Measurements from ENCODE around the gene CACNA1F.

DNA sequence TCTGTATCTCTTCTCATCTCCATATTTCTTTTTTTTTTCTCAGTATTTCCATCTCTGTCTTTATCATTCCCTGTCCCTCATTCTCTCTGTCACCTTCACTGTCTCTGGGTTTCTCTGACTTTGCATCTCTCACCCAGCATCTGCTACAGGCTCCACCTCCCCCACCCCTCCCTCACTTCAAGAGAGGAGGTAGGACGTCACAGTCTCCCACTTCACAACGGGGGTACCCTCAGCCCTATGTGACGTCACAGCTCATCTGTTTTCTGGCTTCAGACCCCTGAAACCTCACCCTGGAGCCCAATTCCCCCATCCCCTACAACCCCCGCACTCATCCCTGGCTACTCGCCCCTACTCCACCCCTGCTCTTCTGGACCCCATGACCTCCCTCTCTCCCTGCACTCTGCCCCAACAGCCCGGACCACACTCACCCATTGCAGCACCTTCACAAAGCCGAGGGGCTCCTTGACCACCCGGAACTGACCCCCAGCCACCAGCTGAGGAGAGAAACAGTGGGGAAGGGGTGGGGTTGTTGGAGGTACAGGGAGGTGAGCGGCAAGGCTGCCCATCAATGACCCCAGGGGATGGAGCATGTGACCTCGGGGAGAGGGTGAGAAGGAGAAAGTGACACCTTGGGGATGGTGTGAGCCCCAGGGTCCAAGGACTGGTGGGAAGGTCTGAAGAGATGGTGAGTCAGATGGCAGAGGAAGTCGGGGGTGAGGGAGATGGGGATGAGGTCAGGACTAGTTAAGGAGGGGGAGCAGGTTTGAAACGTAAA is 34.4 kb downstream of the CACNA1F start:
- TF ChIP-seq, protein P1, sequence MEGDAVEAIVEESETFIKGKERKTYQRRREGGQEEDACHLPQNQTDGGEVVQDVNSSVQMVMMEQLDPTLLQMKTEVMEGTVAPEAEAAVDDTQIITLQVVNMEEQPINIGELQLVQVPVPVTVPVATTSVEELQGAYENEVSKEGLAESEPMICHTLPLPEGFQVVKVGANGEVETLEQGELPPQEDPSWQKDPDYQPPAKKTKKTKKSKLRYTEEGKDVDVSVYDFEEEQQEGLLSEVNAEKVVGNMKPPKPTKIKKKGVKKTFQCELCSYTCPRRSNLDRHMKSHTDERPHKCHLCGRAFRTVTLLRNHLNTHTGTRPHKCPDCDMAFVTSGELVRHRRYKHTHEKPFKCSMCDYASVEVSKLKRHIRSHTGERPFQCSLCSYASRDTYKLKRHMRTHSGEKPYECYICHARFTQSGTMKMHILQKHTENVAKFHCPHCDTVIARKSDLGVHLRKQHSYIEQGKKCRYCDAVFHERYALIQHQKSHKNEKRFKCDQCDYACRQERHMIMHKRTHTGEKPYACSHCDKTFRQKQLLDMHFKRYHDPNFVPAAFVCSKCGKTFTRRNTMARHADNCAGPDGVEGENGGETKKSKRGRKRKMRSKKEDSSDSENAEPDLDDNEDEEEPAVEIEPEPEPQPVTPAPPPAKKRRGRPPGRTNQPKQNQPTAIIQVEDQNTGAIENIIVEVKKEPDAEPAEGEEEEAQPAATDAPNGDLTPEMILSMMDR (IDR thresholded peaks at IDR 0.05) = no peak
- no peak for TF ChIP-seq POLR2A (IDR thresholded peaks at IDR 0.05)

All from suprapubic skin (tissue), 3 donors.